T-helper 1 cell treated with Interleukin-12 subunit alpha and Interleukin-12 subunit beta and Interleukin-4 antibody, amounts not matched to agents 30 ng/mL and 1 ng/mL, for 36 hours (primary cell): Measurements from ENCODE around the gene SLC35B2. TPM values are rescaled to one million over a fixed set of nuclear protein-coding genes. Genes with fewer than 3 reads are reported as not detected.

ENCODE experiments used
- intact Hi-C: fragments of 100-400 bp; cut with micrococcal nuclease; formaldehyde crosslinking; loops from one replicate; pipeline ENCODE4 v1.15.1; 2024
- total RNA-seq: library from RNA; stranded (reverse); gene quantifications from 2 replicates; pipeline ENCODE4 v1.2.3, GENCODE V29; 2022

Gene SLC35B2
- total RNA-seq, 1 donor from 2014 or later: 31.6 TPM

- intact Hi-C loops: loop anchor here (1.0 to 10.0 kb wide), 6 partner anchors 36 to 1747 kb away; partner anchors contain the start of genes CLIC5 and VEGFA
Measured at GRCh38 chr6:44268095-44268628, 10.8 kb upstream of the SLC35B2 start.

DNA sequence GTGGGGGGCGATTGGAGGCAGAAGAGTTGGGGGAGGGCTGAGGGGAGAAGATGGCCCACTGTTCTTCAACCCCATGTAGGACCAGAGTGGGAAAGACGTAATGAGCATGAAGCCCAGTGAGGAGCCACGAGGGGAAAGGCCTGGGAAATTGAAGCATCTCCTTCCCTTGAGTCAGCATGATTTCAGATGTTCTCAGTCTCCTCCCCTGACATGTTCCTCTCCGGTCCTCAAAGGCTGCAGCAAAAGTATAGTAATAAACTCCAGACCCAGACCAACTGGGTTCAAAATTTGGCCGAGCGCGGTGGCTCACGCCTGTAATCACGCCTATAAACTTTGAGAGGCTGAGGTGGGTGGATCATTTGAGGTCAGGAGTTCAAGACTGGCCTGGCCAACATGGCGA lies 9.9 kb upstream of the SLC35B2 start:
- intact Hi-C loops: loop anchor here (5.0 to 10.0 kb wide), 2 partner anchors 495 to 1748 kb away; partner anchors contain the start of genes CLIC5 and VEGFA

DNA sequence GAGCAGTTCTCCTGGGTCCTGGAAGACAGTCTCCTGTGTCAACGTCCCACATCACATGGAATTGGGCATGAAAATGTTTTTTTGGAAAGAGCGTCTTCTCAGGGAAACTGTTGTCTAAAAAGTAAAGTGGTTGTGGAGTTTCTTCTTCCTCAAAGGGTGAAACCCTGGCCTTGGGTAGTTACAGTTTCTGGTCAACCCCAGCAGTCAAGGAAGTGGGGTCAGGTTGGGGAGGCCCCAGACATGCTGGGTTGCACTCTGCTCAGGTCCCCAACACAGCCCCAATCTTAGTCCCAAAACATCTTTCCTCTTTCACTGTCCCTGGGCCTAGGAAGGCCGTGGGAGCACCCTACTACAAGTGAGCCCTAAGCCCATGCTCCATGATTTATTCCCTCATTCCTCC lies 9.0 kb upstream of the SLC35B2 start:
- intact Hi-C loops: loop anchor here (5.0 to 10.0 kb wide), 2 partner anchors 494 to 1748 kb away; partner anchors contain the start of genes CLIC5 and VEGFA

DNA sequence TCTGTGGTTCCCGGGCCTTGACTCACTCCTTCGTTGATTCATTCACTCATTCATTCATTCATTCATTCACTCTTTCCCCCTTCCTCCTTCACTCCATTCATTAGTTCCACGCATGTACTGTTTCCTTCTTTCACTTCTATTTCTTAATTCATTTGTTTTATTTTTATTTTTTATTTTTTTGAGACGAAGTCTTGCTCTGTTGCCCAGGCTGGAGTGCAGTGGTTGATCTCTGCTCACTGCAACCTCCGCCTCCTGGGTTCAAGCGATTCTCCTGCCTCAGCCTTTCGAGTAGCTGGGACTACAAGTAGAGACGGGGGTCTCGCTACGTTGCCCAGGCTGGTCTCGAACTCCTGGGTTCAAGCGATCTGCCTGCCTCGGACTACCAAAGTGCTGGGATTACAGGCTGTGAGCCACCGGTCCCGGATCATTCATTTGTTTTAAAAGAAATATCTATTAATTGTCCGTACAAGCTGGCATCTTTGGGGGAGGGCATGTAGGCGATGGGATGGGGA lies 8.4 kb upstream of the SLC35B2 start:
- intact Hi-C loops: loop anchor here (1.0 to 10.0 kb wide), 8 partner anchors 8 to 1749 kb away; partner anchors contain the start of genes AARS2, CDC5L, CLIC5 and HSP90AB1

- intact Hi-C loops: loop anchor here (1.0 to 10.0 kb wide), 8 partner anchors 8 to 1750 kb away; partner anchors contain the start of genes AARS2, CDC5L, CLIC5 and HSP90AB1
Measured at GRCh38 chr6:44265007-44265721, 7.8 kb upstream of the SLC35B2 start, which contains the start of gene NFKBIE. TSS of gene NFKBIE (minus strand) at chr6:44265551. CDS start at chr6:44265346, 205 bp downstream.

DNA sequence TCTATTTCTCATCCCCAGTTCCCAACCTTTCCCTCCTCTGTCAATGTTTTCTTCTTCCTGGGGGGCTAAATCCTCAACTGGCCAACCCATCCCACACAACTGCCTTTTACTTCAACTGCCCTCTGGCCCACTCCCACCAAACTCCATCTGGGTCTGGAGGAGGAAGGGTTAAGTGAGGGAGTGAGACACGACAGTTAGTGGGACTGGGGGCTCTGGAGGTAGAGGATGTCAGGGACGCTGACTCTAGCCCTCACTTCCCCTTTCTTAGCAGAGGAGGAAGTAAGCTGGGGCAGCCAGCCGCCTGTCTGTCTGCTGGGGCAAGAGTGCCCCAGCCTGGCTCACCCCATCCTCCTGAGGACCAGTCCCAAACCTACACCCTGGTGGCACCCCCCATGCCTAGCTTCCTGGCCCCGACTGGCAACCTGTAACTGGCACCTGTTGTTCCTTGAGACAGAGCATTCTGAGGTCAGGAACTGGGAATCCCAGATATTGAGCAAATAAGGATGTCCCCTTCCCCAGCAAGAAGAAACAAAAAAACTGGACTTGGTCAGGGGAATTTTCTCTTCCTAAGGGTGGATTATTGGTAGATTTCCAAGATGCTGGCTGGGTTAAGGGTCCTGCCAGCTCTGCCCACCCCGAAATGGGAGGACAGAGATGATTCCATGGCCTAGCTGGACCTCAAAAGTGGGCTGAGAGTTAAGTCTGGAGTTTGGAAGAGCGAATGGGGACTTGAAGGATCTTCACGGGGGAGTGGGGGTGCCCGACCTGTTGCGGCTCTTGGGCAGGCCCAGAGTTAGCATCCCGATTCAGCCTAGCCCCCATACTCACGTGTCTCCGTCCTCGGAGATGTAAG lies 7.1 kb upstream of the SLC35B2 start:
- intact Hi-C loops: loop anchor here (1.0 to 10.0 kb wide), 8 partner anchors 7 to 1750 kb away; partner anchors contain the start of genes AARS2, CDC5L, CLIC5 and HSP90AB1

DNA sequence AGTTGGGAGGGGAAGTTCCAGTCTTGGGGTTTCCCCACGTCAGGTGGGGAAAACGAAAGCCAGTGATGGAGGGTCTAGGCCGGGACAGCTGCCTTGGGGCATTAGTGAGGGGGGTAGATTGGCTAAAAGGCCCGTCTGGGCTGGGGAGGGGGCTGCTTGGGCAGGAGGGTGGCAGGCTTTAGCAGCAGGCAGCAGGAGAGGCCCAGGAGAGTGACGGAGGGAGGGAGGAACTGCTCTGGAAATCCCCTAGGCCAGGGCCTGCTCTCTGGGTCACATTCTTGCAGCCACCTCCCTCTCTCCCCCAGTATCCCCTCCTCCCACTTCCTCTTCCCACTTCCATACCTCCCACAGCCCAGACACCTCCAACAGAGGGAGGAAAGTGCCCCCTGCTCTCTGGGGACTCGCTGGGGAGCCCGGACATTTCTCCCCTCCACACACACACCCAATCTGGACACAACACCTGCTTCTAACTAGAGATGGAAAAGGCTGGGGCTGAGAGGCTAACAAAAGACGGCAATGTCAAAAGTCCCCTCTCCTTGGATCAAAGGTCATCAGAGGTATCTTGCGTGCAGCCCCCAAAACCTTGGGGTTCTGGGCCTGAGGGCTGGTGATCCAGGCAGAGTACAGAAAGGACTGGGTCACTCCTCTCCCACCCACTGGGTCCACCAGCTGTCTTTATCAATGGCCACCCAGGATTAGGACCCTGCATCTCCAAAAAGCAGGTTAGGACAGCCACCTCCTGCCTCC lies 6.2 kb upstream of the SLC35B2 start:
- intact Hi-C loops: loop anchor here (2.0 to 10.0 kb wide), 2 partner anchors 137 to 1751 kb away; partner anchors contain the start of genes CLIC5, MRPL14 and TMEM63B

- intact Hi-C loops: loop anchor here (10.0 kb wide), 1 partner anchor 1752 kb away; the partner anchor contains the start of gene CLIC5
Measured at GRCh38 chr6:44262467-44263353, 5.4 kb upstream of the SLC35B2 start.

DNA sequence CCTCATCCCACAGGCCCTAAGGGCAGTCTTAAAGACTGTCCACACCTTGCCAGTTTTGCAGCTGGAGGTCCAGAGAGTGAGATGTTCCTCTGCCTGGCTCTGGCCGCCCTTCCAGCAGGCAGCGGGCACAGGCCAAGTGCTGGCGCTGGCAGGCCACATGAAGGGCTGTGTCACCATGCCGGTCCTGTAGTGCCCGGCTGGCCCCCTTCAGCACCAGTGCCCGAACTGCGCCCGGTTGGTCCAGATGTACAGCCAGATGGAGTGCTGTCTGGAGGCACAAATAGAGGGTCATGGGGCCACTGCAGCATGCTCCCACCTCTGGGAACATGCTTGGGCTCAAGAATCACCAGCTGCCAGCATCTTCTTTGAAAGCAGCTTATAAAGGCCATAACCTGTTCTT lies 4.3 kb upstream of the SLC35B2 start:
- intact Hi-C loops: loop anchor here (10.0 kb wide), 1 partner anchor 1753 kb away; the partner anchor contains the start of gene CLIC5

DNA sequence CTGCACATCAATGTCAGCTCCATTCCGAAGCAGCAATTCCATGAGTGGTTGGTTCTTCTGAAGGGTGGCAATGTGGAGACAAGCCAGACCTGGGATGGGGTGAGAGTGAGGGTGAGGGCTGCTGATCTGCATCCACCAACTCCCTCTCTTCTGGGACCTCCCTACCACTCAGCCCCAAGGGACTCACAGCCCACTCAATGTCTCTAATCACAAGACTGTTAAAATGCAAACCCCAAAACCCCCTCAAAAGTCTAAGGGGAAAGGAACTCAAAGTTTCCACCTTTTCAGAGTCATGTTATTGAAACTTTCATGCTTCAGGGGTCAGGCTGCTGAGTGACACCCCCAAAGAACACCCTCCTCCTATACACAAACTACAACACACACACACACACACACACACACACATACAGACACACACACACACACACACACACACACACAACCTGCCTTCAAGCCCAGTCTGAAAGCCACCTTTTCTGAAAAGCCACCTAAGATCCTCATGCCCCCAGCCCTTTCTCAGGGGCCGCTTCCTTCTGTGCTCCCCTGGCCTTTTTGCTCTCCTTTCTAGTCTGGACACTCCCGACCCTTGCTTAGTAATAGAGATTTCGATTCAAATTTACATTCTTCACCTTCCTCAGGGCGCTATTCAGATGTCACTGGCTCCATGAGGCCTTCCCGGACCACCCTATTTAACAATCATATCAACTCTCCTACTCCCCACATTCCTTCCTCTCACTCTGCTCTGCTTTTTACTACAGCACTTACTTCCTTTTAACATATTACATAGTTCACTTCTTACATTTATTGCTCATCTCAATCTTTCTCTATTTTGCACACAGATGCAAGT lies 3.3 kb upstream of the SLC35B2 start:
- intact Hi-C loops: loop anchor here (10.0 kb wide), 1 partner anchor 1754 kb away; the partner anchor contains the start of gene CLIC5

GRCh38 chr6:44260011-44260410 lies 2.7 kb upstream of the SLC35B2 start:
- intact Hi-C loops: loop anchor here (10.0 kb wide), 1 partner anchor 1755 kb away; the partner anchor contains the start of gene CLIC5

GRCh38 chr6:44258921-44259320 lies 1.6 kb upstream of the SLC35B2 start:
- intact Hi-C loops: no loop called here

- intact Hi-C loops: no loop called here
Measured at GRCh38 chr6:44258325-44258863, 1.1 kb upstream of the SLC35B2 start.

GRCh38 chr6:44257753-44258324 lies 511 bp upstream of the SLC35B2 start:
- intact Hi-C loops: loop anchor here (1.0 kb wide), 3 partner anchors 7 to 86 kb away; partner anchors contain the start of genes HSP90AB1 and NFKBIE

- intact Hi-C loops: loop anchor here (1.0 kb wide), 3 partner anchors 9 to 84 kb away; partner anchors contain the start of genes HSP90AB1 and NFKBIE
Measured at GRCh38 chr6:44256775-44257024, 628 bp downstream of the SLC35B2 start.

- intact Hi-C loops: no loop called here
Measured at GRCh38 chr6:44255871-44256774, 1.2 kb downstream of the SLC35B2 start.
